Measurements from ENCODE around the gene PIEZO2. TPM values are rescaled to one million over a fixed set of nuclear protein-coding genes. Genes with fewer than 3 reads are reported as not detected.
A peak's percentile ranks its signal among the peaks of the same experiment; 100 is the strongest.
"Not testable (repeated sequence)": the region's sequence is repeated elsewhere in the genome, so short reads cannot be mapped to it uniquely, and the experiment has no call there.

The PIEZO2 gene
- total RNA-seq (ENCODE audit: unreplicated experiment): 50.1 TPM
- long read RNA-seq, partial matches to known transcripts: 2 of 4 reads
- long read RNA-seq, other reads (novel, unspliced or antisense): 2 of 4 reads

- Mint-ChIP-seq H3K36me3 (ENCODE audit: unreplicated experiment) (peaks cover 5% of the 10 kb centered on the region), H3K4me3 (ENCODE audit: unreplicated experiment) (peak within 1 kb of the TSS; percentile 93), H3K27me3 (ENCODE audit: unreplicated experiment) (peaks cover 17% of the 10 kb centered on the region), H3K27ac (ENCODE audit: unreplicated experiment) (no peak within 1 kb of the TSS), H3K9me3 (ENCODE audit: unreplicated experiment) (peaks cover 8% of the 10 kb centered on the region), H3K4me1 (ENCODE audit: low read depth, unreplicated experiment) (peaks cover 3% of the 10 kb centered on the region)
- TF ChIP-seq CTCF (IDR thresholded peaks at IDR 0.05; ENCODE audit: partially characterized antibody, unreplicated experiment): no peak
- peak; percentile 76 for DNase-seq
Observed at GRCh38 chr18:11149441-11150270, at the start of gene PIEZO2. Gene PIEZO2, minus strand, starts transcription at chr18:11149569. Its CDS starts 981 bp downstream, at chr18:11148588.

- H3K9me3 Mint-ChIP-seq (ENCODE audit: unreplicated experiment): no peaks in the 10 kb centered on the region
- no peaks in the 10 kb centered on the region for H3K27me3 Mint-ChIP-seq (ENCODE audit: unreplicated experiment)
- no peak overlapping the region for H3K4me3 Mint-ChIP-seq (ENCODE audit: unreplicated experiment)
- no peak for TF ChIP-seq CTCF (IDR thresholded peaks at IDR 0.05; ENCODE audit: partially characterized antibody, unreplicated experiment)
- H3K27ac Mint-ChIP-seq (ENCODE audit: unreplicated experiment): no peak overlapping the region
- no peaks in the 10 kb centered on the region for H3K36me3 Mint-ChIP-seq (ENCODE audit: unreplicated experiment)
- no peaks in the 10 kb centered on the region for H3K4me1 Mint-ChIP-seq (ENCODE audit: low read depth, unreplicated experiment)
- no peak for DNase-seq
Observed at GRCh38 chr18:11183637-11184036, 34.3 kb upstream of the PIEZO2 start.

- H3K27me3 Mint-ChIP-seq (ENCODE audit: unreplicated experiment); H3K36me3 Mint-ChIP-seq (ENCODE audit: unreplicated experiment); H3K4me3 Mint-ChIP-seq (ENCODE audit: unreplicated experiment); H3K27ac Mint-ChIP-seq (ENCODE audit: unreplicated experiment); H3K4me1 Mint-ChIP-seq (ENCODE audit: low read depth, unreplicated experiment); H3K9me3 Mint-ChIP-seq (ENCODE audit: unreplicated experiment); DNase-seq: not testable (repeated sequence)
Observed at GRCh38 chr18:11181629-11182028, 32.3 kb upstream of the PIEZO2 start.

GRCh38 chr18:11179959-11180519 is 30.7 kb upstream of the PIEZO2 start:
- Mint-ChIP-seq H3K27me3 (ENCODE audit: unreplicated experiment) (no peaks in the 10 kb centered on the region), H3K27ac (ENCODE audit: unreplicated experiment) (no peak overlapping the region), H3K4me1 (ENCODE audit: low read depth, unreplicated experiment) (no peaks in the 10 kb centered on the region), H3K4me3 (ENCODE audit: unreplicated experiment) (no peak overlapping the region), H3K36me3 (ENCODE audit: unreplicated experiment) (no peaks in the 10 kb centered on the region), H3K9me3 (ENCODE audit: unreplicated experiment) (no peaks in the 10 kb centered on the region)
- no peak for DNase-seq
- no peak for TF ChIP-seq CTCF (IDR thresholded peaks at IDR 0.05; ENCODE audit: partially characterized antibody, unreplicated experiment)

- TF ChIP-seq CTCF (IDR thresholded peaks at IDR 0.05; ENCODE audit: partially characterized antibody, unreplicated experiment): no peak
- H3K9me3 Mint-ChIP-seq (ENCODE audit: unreplicated experiment): no peaks in the 10 kb centered on the region
Observed at GRCh38 chr18:11178951-11179549, 29.7 kb upstream of the PIEZO2 start.

More at GRCh38 chr18:11178951-11179549, 29.7 kb upstream of the PIEZO2 start:
- no peaks in the 10 kb centered on the region for H3K27me3 Mint-ChIP-seq (ENCODE audit: unreplicated experiment)
- no peaks in the 10 kb centered on the region for H3K4me1 Mint-ChIP-seq (ENCODE audit: low read depth, unreplicated experiment)
- no peak overlapping the region for H3K4me3 Mint-ChIP-seq (ENCODE audit: unreplicated experiment)
- no peak overlapping the region for H3K27ac Mint-ChIP-seq (ENCODE audit: unreplicated experiment)
- H3K36me3 Mint-ChIP-seq (ENCODE audit: unreplicated experiment): no peaks in the 10 kb centered on the region
- no peak for DNase-seq

All from glutamatergic neuron (in vitro differentiated cells).